Occipital lobe (tissue), 1 donor: Measurements from ENCODE around the gene RASA2. TPM values are rescaled to one million over a fixed set of nuclear protein-coding genes. Genes with fewer than 3 reads are reported as not detected.

Source experiments
- total RNA-seq: library from RNA; depleted of rRNA; stranded (reverse); fragments of >200 nt; gene quantifications from one replicate; pipeline ENCODE4 v1.2.3, GENCODE V29; 2014

The RASA2 gene
- total RNA-seq, 1 donor from 2014 or later: 39.3 TPM

Other genes with a start within 250 kb of the RASA2 start
- 182 TPM for gene ZBTB38, start 118.5 kb upstream of the RASA2 start, total RNA-seq